IMR-90 (cell line): ENCODE measurements around the gene DDX27. TPM values are rescaled to one million over a fixed set of nuclear protein-coding genes. Genes with fewer than 3 reads are reported as not detected.

ENCODE experiments used
- ATAC-seq: fragments of 200-7000 bp; cut with Tn5 transposase; 2 replicates; pipeline ENCODE4 v1.9.1; 2020; ENCODE audit warnings: low read depth, mild to moderate bottlenecking, moderate library complexity
- BruUV-seq: library from RNA; stranded (reverse); fragments of 400-500 nt; replicated peaks from 2 replicates; lab custom pipeline; 2021; lab: Mats Ljungman, UMichigan
- CTCF ChIA-PET: fragments of 300-600 bp; formaldehyde crosslinking; extraction: SDS; loops from one replicate; lab custom pipeline; 2021; ENCODE audit warnings: antibody characterized with exemption; lab: Yijun Ruan, JAX
- POLR2A ChIA-PET: fragments of 300-600 bp; sonication (Branson Sonifier 250); formaldehyde crosslinking; loops from one replicate; lab custom pipeline; 2022; ENCODE audit warnings: antibody characterized with exemption; ENCODE audit not compliant: unreplicated experiment; lab: Charles Lee
- DNase-seq: peaks from one replicate; pipeline ENCODE4 v3.0.0; 2013
- H2AFZ ChIP-seq: replicated peaks from 2 replicates; pipeline ENCODE3; 2013; ENCODE audit warnings: low read length, mild to moderate bottlenecking; ENCODE audit not compliant: poor library complexity
- H2AK5ac ChIP-seq: 2 replicates; pipeline ENCODE4 v1.6.1; 2013; ENCODE audit warnings: low read depth, low read length, inconsistent platforms
- H2AK9ac ChIP-seq: replicated peaks from 2 replicates; pipeline ENCODE3; 2013; ENCODE audit warnings: mild to moderate bottlenecking, low read depth, low read length, moderate library complexity; ENCODE audit not compliant: poor library complexity
- H2BK120ac ChIP-seq: 2 replicates; pipeline ENCODE4 v1.6.1; 2013; ENCODE audit warnings: low read depth, low read length, inconsistent platforms
- H2BK15ac ChIP-seq: 3 replicates; pipeline ENCODE4 v1.6.1; 2013; ENCODE audit warnings: low read depth, low read length, inconsistent platforms
- H2BK20ac ChIP-seq: 2 replicates; pipeline ENCODE4 v1.6.1; 2013; ENCODE audit warnings: low read depth, mild to moderate bottlenecking, inconsistent platforms, low read length, moderate library complexity
- H2BK5ac ChIP-seq: 2 replicates; pipeline ENCODE4 v1.6.1; 2013; ENCODE audit warnings: mild to moderate bottlenecking, low read depth, low read length, inconsistent platforms; ENCODE audit not compliant: poor library complexity, severe bottlenecking
- H3K14ac ChIP-seq: replicated peaks from 2 replicates; pipeline ENCODE4 v1.6.1; 2013; ENCODE audit warnings: low read depth, low read length, inconsistent platforms
- H3K18ac ChIP-seq: 2 replicates; pipeline ENCODE4 v1.6.1; 2013; ENCODE audit warnings: low read depth, low read length, control low read depth
- H3K23ac ChIP-seq: 2 replicates; pipeline ENCODE4 v1.6.1; 2013; ENCODE audit warnings: low read depth, low read length, inconsistent platforms
- H3K27ac ChIP-seq: 2 replicates; pipeline ENCODE4 v1.5.1; 2013; ENCODE audit warnings: mild to moderate bottlenecking, control low read depth, low read length; ENCODE audit not compliant: insufficient read depth
- H3K27me3 ChIP-seq: 2 replicates; pipeline ENCODE4 v1.6.1; 2013; ENCODE audit warnings: low read length; ENCODE audit not compliant: control insufficient read depth, insufficient read depth
- H3K36me3 ChIP-seq: 2 replicates; pipeline ENCODE4 v1.6.1; 2013; ENCODE audit warnings: low read length, mixed read lengths; ENCODE audit not compliant: control insufficient read depth, insufficient read depth
- H3K4ac ChIP-seq: 2 replicates; pipeline ENCODE4 v1.6.1; 2013; ENCODE audit warnings: low read depth, low read length, inconsistent platforms
- H3K4me1 ChIP-seq: 2 replicates; pipeline ENCODE4 v1.6.1; 2013; ENCODE audit warnings: low read length, mixed read lengths; ENCODE audit not compliant: control insufficient read depth, insufficient read depth
- H3K4me2 ChIP-seq: 2 replicates; pipeline ENCODE4 v1.6.1; 2013; ENCODE audit warnings: low read depth, mild to moderate bottlenecking, control low read depth, low read length, moderate library complexity
- H3K4me3 ChIP-seq: 2 replicates; pipeline ENCODE4 v1.5.1; 2013; ENCODE audit warnings: low read depth, mild to moderate bottlenecking, control low read depth, low read length, moderate library complexity; ENCODE audit not compliant: insufficient read depth
- H3K56ac ChIP-seq: 2 replicates; pipeline ENCODE4 v1.6.1; 2013; ENCODE audit warnings: low read length, inconsistent platforms; ENCODE audit not compliant: insufficient read depth; ENCODE audit errors: extremely low read depth
- H3K79me1 ChIP-seq, 2 experiments: 2 replicates each; pipeline ENCODE4 v1.6.1; 2013; ENCODE audit warnings: low read length in 2 of 2, inconsistent platforms in 1 of 2, low read depth in 1 of 2
- H3K9ac ChIP-seq: 2 replicates; pipeline ENCODE4 v1.6.1; 2013; ENCODE audit warnings: low read depth, low read length, control low read depth
- H3K9me1 ChIP-seq: 2 replicates; pipeline ENCODE4 v1.6.1; 2013; ENCODE audit warnings: low read length, inconsistent platforms; ENCODE audit not compliant: insufficient read depth
- H3K9me3 ChIP-seq: 2 replicates; pipeline ENCODE4 v1.6.1; 2013; ENCODE audit warnings: low read length; ENCODE audit not compliant: control insufficient read depth, insufficient read depth
- H4K20me1 ChIP-seq: 2 replicates; pipeline ENCODE4 v1.6.1; 2013; ENCODE audit warnings: low read length, inconsistent platforms; ENCODE audit not compliant: insufficient read depth
- H4K5ac ChIP-seq: 2 replicates; pipeline ENCODE4 v1.6.1; 2013; ENCODE audit warnings: mild to moderate bottlenecking, low read depth, low read length, control low read depth
- H4K8ac ChIP-seq, 2 experiments: 2 replicates each; pipeline ENCODE4 v1.6.1; 2013; ENCODE audit warnings: low read depth in 2 of 2, low read length in 2 of 2, control low read depth in 1 of 2, inconsistent platforms in 1 of 2
- H4K91ac ChIP-seq: 2 replicates; pipeline ENCODE4 v1.6.1; 2013; ENCODE audit warnings: low read depth, low read length, inconsistent platforms; ENCODE audit not compliant: insufficient read depth
- WGBS, 2 experiments: methylation state at CpG; one replicate each; pipeline versions ENCODE4 v1.1.5 to v1.1.7; 2013; ENCODE audit warnings: missing lambda C conversion rate in 2 of 2; ENCODE audit not compliant: insufficient read length in 1 of 2; ENCODE audit errors: extremely low coverage in 2 of 2; 5-methylcytosine and 5-hydroxymethylcytosine counted together
- dilution Hi-C: fragments of 300-500 bp; cut with HindIII; formaldehyde crosslinking; loops from one replicate; pipeline ENCODE4 v1.14.3; 2018; ENCODE audit warnings: low sequenced_read_pairs; ENCODE audit not compliant: unreplicated experiment
- in situ Hi-C: fragments of 300-500 bp; cut with MboI; formaldehyde crosslinking; loops from 3 replicates; pipeline ENCODE4 v1.14.3; 2019; ENCODE audit warnings: low sequenced_read_pairs, inconsistent platforms, mixed read lengths
- intact Hi-C: fragments of 100-400 bp; cut with micrococcal nuclease; formaldehyde crosslinking; loops from 2 replicates; pipeline ENCODE4 v1.10.0; 2022
- polyA plus RNA-seq, 3 experiments: library from polyadenylated mRNA; depleted of rRNA; stranded (reverse); fragments of >200 nt; gene quantifications; 2 replicates each; pipeline ENCODE4 v1.2.3, GENCODE V29; 2012; ENCODE audit warnings: low replicate concordance in 1 of 3
- total RNA-seq: library from RNA; depleted of rRNA; stranded (reverse); fragments of >200 nt; gene quantifications from 2 replicates; pipeline ENCODE4 v1.2.3, GENCODE V29; 2012
- TF ChIP-seq, protein P1 (sequence below): fragments of 150-350 bp; IDR thresholded peaks from 2 replicates; pipeline ENCODE4 v1.6.1; 2017; ENCODE audit warnings: mild to moderate bottlenecking, antibody characterized with exemption, low read length, low read depth

The DDX27 gene
- total and polyA plus RNA-seq, 2 of the 4 experiments (the other 2 are of a cell fraction) = 33.2 to 36.7 TPM

DNA sequence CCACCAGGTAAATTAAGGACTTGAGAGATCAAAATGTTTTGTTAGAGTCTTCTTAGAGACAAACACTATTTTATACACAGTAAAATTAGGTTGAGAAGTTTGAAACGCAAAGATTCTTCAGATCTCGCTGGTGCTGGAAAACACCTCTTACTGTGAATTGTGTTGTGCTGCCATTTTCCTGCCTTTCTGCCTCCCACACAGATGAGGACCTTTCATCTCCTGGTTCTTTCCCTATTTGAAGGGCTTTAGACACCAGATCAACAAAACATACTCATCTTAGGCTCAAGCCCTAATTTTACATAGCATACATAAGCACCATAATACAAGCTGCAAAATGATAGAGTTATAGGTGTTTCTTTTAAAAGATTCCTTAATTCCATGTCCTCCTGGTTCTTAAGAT is 49.7 kb upstream of the DDX27 start:
- Histone ChIP-seq H4K20me1 (peaks cover 44% of the 10 kb centered on the region), H2AFZ (no peak overlapping the region), H3K27me3 (no peaks in the 10 kb centered on the region), H3K36me3 (peaks cover 15% of the 10 kb centered on the region), H4K91ac (no peak overlapping the region), H3K27ac (no peak overlapping the region), H3K4me1 (peaks cover 3% of the 10 kb centered on the region; the same call in 1 of the 2 replicates), H2BK20ac (no peak overlapping the region), H3K9me1 (peaks cover 2% of the 10 kb centered on the region), H3K4ac (no peak overlapping the region), H4K5ac (no peak overlapping the region), H4K8ac (no peak overlapping the region), H3K23ac (no peak overlapping the region), H3K4me3 (no peak overlapping the region), H2AK5ac (no peak overlapping the region), H2BK15ac (no peak overlapping the region), H3K79me1 (peaks cover 32 to 76% of the 10 kb centered on the region in 2 experiments), H3K9me3 (no peaks in the 10 kb centered on the region), H3K9ac (no peak overlapping the region), H2BK120ac (no peak overlapping the region), H3K4me2 (no peak overlapping the region), H2AK9ac (no peak overlapping the region), H3K18ac (no peak overlapping the region), H3K56ac (no peak overlapping the region), H3K14ac (no peak overlapping the region), H2BK5ac (no peak overlapping the region)
- intact Hi-C loops = no loop called here
- no CpG with 5 or more reads among the region's 2 CpGs for WGBS, 2 experiments
- ChIA-PET CTCF (no interaction called here), POLR2A (no interaction called here)
- dilution Hi-C loops = no loop called here
- in situ Hi-C loops = no loop called here
- TF ChIP-seq, protein P1, sequence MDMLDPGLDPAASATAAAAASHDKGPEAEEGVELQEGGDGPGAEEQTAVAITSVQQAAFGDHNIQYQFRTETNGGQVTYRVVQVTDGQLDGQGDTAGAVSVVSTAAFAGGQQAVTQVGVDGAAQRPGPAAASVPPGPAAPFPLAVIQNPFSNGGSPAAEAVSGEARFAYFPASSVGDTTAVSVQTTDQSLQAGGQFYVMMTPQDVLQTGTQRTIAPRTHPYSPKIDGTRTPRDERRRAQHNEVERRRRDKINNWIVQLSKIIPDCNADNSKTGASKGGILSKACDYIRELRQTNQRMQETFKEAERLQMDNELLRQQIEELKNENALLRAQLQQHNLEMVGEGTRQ = no peak
- DNase-seq (no peak), ATAC-seq (no peak)
- no TSS peak for BruUV-seq
